Tibial nerve (tissue), 4 donors: ENCODE results near the gene ICE2.

Experiments used
- EP300 ChIP-seq, 2 donors: sonication (generic); formaldehyde crosslinking; IDR thresholded peaks; one replicate each; pipeline ENCODE4 v1.6.1; 2017; ENCODE audit warnings: antibody characterized with exemption in 2 of 2, mild to moderate bottlenecking in 1 of 2
- POLR2A ChIP-seq, 2 donors: fragments of 450-650 bp; IDR thresholded peaks; one replicate each; pipeline ENCODE4 v1.6.1; 2017; ENCODE audit warnings: antibody characterized with exemption in 2 of 2, mild to moderate bottlenecking in 2 of 2, moderate library complexity in 2 of 2
- TF ChIP-seq, protein P1 (sequence below), 5 experiments: fragments of 200-600 bp in 3 of 5; fragments of 450-650 bp in 2 of 5; sonication (generic) in 3 of 5; IDR thresholded peaks; one replicate each; pipeline ENCODE4 v1.5.1; 2016 to 2019; ENCODE audit warnings: antibody characterized with exemption in 5 of 5, mild to moderate bottlenecking in 3 of 5, moderate library complexity in 2 of 5

GRCh38 chr15:60373327-60373726, 105.6 kb downstream of the ICE2 start:
- no peak for TF ChIP-seq POLR2A (IDR thresholded peaks at IDR 0.05)
- TF ChIP-seq, protein P1, sequence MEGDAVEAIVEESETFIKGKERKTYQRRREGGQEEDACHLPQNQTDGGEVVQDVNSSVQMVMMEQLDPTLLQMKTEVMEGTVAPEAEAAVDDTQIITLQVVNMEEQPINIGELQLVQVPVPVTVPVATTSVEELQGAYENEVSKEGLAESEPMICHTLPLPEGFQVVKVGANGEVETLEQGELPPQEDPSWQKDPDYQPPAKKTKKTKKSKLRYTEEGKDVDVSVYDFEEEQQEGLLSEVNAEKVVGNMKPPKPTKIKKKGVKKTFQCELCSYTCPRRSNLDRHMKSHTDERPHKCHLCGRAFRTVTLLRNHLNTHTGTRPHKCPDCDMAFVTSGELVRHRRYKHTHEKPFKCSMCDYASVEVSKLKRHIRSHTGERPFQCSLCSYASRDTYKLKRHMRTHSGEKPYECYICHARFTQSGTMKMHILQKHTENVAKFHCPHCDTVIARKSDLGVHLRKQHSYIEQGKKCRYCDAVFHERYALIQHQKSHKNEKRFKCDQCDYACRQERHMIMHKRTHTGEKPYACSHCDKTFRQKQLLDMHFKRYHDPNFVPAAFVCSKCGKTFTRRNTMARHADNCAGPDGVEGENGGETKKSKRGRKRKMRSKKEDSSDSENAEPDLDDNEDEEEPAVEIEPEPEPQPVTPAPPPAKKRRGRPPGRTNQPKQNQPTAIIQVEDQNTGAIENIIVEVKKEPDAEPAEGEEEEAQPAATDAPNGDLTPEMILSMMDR (IDR thresholded peaks at IDR 0.05), result no peak
- TF ChIP-seq EP300 (IDR thresholded peaks at IDR 0.05), result no peak
